PC-3 (cell line): ENCODE data around the gene PIGH.

Experiments used
- EZH2 ChIP-seq: fragments of 300-600 bp; sonication (generic); IDR thresholded peaks from one replicate; pipeline ENCODE4 v1.6.1; 2017; ENCODE audit warnings: antibody characterized with exemption, mild to moderate bottlenecking, low read length; ENCODE audit not compliant: unreplicated experiment
- TF ChIP-seq, protein P1 (sequence below): fragments of 300-600 bp; sonication (generic); conservative IDR thresholded peaks from 2 replicates; pipeline ENCODE4 v1.5.1; 2017; ENCODE audit warnings: antibody characterized with exemption, low read depth, mild to moderate bottlenecking, low read length

DNA sequence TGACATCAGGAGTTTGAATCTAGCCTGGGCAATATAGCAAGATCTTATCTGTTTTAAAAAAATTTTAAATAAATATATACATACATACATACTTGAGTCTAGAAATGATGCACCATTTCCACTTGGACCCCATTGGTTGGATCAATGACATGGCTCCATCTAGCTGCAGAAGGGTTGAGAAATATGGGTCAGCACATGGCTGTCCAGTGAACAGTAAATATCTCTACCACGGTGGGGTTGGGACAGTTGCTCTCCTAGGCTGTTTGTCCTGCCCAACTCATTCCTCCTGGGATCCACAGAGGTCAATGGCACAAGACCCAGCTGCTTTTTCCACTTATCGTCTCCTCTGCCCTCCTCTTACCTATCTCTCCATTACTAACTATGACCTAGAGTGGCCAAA is 43.4 kb downstream of the PIGH start:
- TF ChIP-seq, protein P1, sequence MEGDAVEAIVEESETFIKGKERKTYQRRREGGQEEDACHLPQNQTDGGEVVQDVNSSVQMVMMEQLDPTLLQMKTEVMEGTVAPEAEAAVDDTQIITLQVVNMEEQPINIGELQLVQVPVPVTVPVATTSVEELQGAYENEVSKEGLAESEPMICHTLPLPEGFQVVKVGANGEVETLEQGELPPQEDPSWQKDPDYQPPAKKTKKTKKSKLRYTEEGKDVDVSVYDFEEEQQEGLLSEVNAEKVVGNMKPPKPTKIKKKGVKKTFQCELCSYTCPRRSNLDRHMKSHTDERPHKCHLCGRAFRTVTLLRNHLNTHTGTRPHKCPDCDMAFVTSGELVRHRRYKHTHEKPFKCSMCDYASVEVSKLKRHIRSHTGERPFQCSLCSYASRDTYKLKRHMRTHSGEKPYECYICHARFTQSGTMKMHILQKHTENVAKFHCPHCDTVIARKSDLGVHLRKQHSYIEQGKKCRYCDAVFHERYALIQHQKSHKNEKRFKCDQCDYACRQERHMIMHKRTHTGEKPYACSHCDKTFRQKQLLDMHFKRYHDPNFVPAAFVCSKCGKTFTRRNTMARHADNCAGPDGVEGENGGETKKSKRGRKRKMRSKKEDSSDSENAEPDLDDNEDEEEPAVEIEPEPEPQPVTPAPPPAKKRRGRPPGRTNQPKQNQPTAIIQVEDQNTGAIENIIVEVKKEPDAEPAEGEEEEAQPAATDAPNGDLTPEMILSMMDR, result no peak
- TF ChIP-seq EZH2, result no peak
